Neural progenitor cell (in vitro differentiated cells): ENCODE measurements around the gene OAS1. TPM values are rescaled to one million over a fixed set of nuclear protein-coding genes. Genes with fewer than 3 reads are reported as not detected.

ENCODE experiments used
- DNase-seq: peaks from one replicate; pipeline ENCODE4 v3.0.0-alpha.2; 2016; ENCODE audit warnings: low spot score
- H2AFZ ChIP-seq: fragments of 200-600 bp; sonication (generic); replicated peaks from 2 replicates; pipeline ENCODE4 v1.6.1; 2016; ENCODE audit warnings: antibody characterized with exemption
- H3F3A ChIP-seq: fragments of 200-600 bp; sonication (generic); 2 replicates; pipeline ENCODE4 v1.6.1; 2016; ENCODE audit warnings: antibody characterized with exemption, low read depth
- H3K27ac ChIP-seq: fragments of 200-600 bp; sonication (generic); 2 replicates; pipeline ENCODE4 v1.5.1; 2016; ENCODE audit warnings: mild to moderate bottlenecking
- H3K27me3 ChIP-seq: fragments of 200-600 bp; sonication (generic); 2 replicates; pipeline ENCODE4 v1.6.1; 2016; ENCODE audit warnings: mild to moderate bottlenecking, moderate library complexity
- H3K36me3 ChIP-seq: fragments of 200-600 bp; sonication (generic); 2 replicates; pipeline ENCODE4 v1.5.1; 2016
- H3K4me1 ChIP-seq: fragments of 200-600 bp; sonication (generic); 2 replicates; pipeline ENCODE4 v1.6.1; 2016; ENCODE audit warnings: mixed run types
- H3K4me2 ChIP-seq: fragments of 200-600 bp; sonication (generic); 2 replicates; pipeline ENCODE4 v1.6.1; 2016
- H3K4me3 ChIP-seq: fragments of 200-600 bp; sonication (generic); 2 replicates; pipeline ENCODE4 v1.5.1; 2016
- H3K79me2 ChIP-seq: fragments of 200-600 bp; sonication (generic); 2 replicates; pipeline ENCODE4 v1.6.1; 2016; ENCODE audit warnings: low read depth
- H3K9ac ChIP-seq: fragments of 200-600 bp; sonication (generic); 2 replicates; pipeline ENCODE4 v1.6.1; 2016
- H3K9me3 ChIP-seq: fragments of 200-600 bp; sonication (generic); 2 replicates; pipeline ENCODE4 v1.5.1; 2016; ENCODE audit warnings: low read depth
- H4K20me1 ChIP-seq: fragments of 200-600 bp; sonication (generic); 2 replicates; pipeline ENCODE4 v1.6.1; 2016; ENCODE audit warnings: low read depth
- H3K27ac Mint-ChIP-seq: 3 replicates; pipeline ENCODE4 v1.8.0; 2021; ENCODE audit warnings: mixed read lengths
- H3K27me3 Mint-ChIP-seq: 2 replicates; pipeline ENCODE4 v1.8.0; 2022; ENCODE audit warnings: low read depth, mild to moderate bottlenecking, inconsistent platforms, moderate library complexity, mixed read lengths; ENCODE audit not compliant: insufficient read depth
- H3K36me3 Mint-ChIP-seq: 3 replicates; pipeline ENCODE4 v1.8.0; 2021; ENCODE audit warnings: mixed read lengths
- H3K4me1 Mint-ChIP-seq: 3 replicates; pipeline ENCODE4 v1.8.0; 2021; ENCODE audit warnings: mixed read lengths
- H3K4me3 Mint-ChIP-seq: 3 replicates; pipeline ENCODE4 v1.8.0; 2021; ENCODE audit warnings: mild to moderate bottlenecking, moderate library complexity, mixed read lengths
- H3K9me3 Mint-ChIP-seq: 3 replicates; pipeline ENCODE4 v1.8.0; 2020; ENCODE audit warnings: mixed read lengths
- CTCF ChIP-seq: fragments of 200-600 bp; sonication (generic); IDR thresholded peaks from 2 replicates; pipeline ENCODE4 v1.5.1; 2017; ENCODE audit warnings: antibody characterized with exemption, mild to moderate bottlenecking
- EZH2 ChIP-seq: fragments of 200-600 bp; sonication (generic); IDR thresholded peaks from 2 replicates; pipeline ENCODE4 v1.6.1; 2017; ENCODE audit warnings: antibody characterized with exemption, mild to moderate bottlenecking, moderate library complexity
- EZH2phosphoT487 ChIP-seq: fragments of 200-600 bp; sonication (generic); IDR thresholded peaks from 2 replicates; pipeline ENCODE4 v1.6.1; 2017; ENCODE audit warnings: antibody characterized with exemption
- total RNA-seq: library from RNA; depleted of rRNA; stranded (reverse); fragments of >200 nt; gene quantifications from 2 replicates; pipeline ENCODE4 v1.2.3, GENCODE V29; 2015; ENCODE audit warnings: low replicate concordance

The OAS1 gene
- total RNA-seq, 1 donor from 2014 or later, result not detected

DNA sequence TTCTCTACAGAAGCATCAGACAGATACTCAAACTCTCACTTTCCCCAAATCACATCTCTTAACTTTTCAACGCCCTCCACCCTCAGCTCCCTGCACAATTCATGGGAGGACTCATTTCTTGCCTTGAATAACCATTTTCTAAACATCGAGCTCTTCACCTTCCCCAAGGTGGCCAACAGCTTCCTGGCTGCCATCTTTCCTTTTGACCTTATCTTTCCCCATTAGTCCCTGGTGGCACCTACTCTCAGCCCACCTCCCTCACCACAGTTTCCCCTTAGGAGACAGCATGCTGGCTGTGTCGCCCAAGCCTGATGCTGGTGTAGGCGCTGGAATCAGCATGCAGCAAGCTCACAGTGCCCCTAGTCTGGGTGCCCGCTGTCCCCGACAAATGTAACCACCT is 8.4 kb upstream of the OAS1 start:
- no peaks in the 10 kb centered on the region for H3K36me3 Mint-ChIP-seq
- no peak overlapping the region for H3K9ac ChIP-seq
- no peaks in the 10 kb centered on the region for H3K9me3 ChIP-seq
- H3K79me2 ChIP-seq, result no peaks in the 10 kb centered on the region
- H3K27ac Mint-ChIP-seq, result no peak overlapping the region
- peaks cover 12% of the 10 kb centered on the region for H3K27me3 Mint-ChIP-seq
- H3K27me3 ChIP-seq, result no peaks in the 10 kb centered on the region
- no peaks in the 10 kb centered on the region for H3F3A ChIP-seq
- no peaks in the 10 kb centered on the region for H3K36me3 ChIP-seq
- H3K4me1 Mint-ChIP-seq, result no peaks in the 10 kb centered on the region
- DNase-seq, result no peak
- peaks cover 6% of the 10 kb centered on the region for H3K9me3 Mint-ChIP-seq
- no peak overlapping the region for H3K4me3 ChIP-seq
- no peaks in the 10 kb centered on the region for H3K4me1 ChIP-seq
- no peak overlapping the region for H3K27ac ChIP-seq
- H2AFZ ChIP-seq, result no peak overlapping the region
- no peak for TF ChIP-seq EZH2
- no peak for TF ChIP-seq CTCF
- no peak for TF ChIP-seq EZH2phosphoT487
- H3K4me3 Mint-ChIP-seq, result no peak overlapping the region
- no peaks in the 10 kb centered on the region for H4K20me1 ChIP-seq
- no peak overlapping the region for H3K4me2 ChIP-seq

DNA sequence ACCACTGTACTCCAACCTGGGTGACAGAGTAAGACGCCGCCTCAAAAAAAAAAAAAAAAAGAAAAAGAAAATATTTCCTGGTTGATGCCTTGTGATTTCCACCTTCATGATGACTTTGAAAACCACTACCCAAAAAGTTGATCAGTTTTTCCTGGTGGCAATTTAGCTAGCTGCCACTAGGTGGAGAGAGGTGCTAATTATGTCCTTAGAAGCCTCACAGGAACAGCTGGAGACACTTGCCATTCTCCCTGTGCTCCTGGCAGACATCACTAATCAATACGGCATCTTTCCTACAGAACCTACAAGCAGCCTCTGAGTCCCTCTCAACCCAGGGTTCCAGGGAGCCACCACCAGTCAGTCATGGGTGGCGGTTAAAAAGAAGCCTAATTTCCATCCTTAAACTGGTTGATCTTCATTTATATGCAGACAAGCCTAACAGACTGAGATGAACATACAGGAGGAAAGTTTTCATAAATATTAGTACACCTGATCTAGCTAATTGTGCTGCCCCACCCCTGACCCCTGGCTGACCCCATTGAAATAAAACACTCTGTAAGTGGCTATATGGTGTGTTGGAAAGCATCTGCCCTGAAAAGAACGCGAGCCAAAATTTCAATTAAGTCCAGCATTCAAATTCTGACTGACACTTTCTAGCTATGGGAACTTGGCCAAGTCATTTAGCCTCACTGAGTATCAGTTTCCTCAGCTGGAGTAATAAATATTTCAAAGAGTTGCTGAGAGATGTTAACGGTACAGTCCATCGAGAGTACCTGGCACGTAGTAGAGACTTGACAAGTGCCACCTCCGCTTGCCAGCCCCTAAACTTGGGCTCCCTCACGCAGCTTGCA is 6.2 kb upstream of the OAS1 start:
- peaks cover 15% of the 10 kb centered on the region for H3K27me3 Mint-ChIP-seq
- H3K4me1 Mint-ChIP-seq, result no peaks in the 10 kb centered on the region
- no peak overlapping the region for H3K4me2 ChIP-seq
- no peaks in the 10 kb centered on the region for H3K4me1 ChIP-seq
- H3K79me2 ChIP-seq, result no peaks in the 10 kb centered on the region
- H3K27ac Mint-ChIP-seq, result no peak overlapping the region
- TF ChIP-seq CTCF (peak; percentile 61), EZH2phosphoT487 (no peak), EZH2 (no peak)
- no peaks in the 10 kb centered on the region for H3K9me3 ChIP-seq
- peak; percentile 45 for DNase-seq
- no peak overlapping the region for H3K4me3 ChIP-seq
- H3K36me3 ChIP-seq, result no peaks in the 10 kb centered on the region
- peaks cover 10% of the 10 kb centered on the region for H3K9me3 Mint-ChIP-seq
- no peaks in the 10 kb centered on the region for H3F3A ChIP-seq
- no peak overlapping the region for H3K9ac ChIP-seq
- H4K20me1 ChIP-seq, result no peaks in the 10 kb centered on the region
- H3K27me3 ChIP-seq, result no peaks in the 10 kb centered on the region
- no peak overlapping the region for H2AFZ ChIP-seq
- no peak overlapping the region for H3K27ac ChIP-seq
- H3K4me3 Mint-ChIP-seq, result no peak overlapping the region
- no peaks in the 10 kb centered on the region for H3K36me3 Mint-ChIP-seq

- Mint-ChIP-seq H3K27me3 (peaks cover 18% of the 10 kb centered on the region), H3K4me1 (no peaks in the 10 kb centered on the region), H3K4me3 (no peak overlapping the region), H3K36me3 (no peaks in the 10 kb centered on the region), H3K9me3 (peaks cover 10% of the 10 kb centered on the region), H3K27ac (no peak overlapping the region)
- Histone ChIP-seq H3K4me2 (no peak overlapping the region), H3K4me1 (no peaks in the 10 kb centered on the region), H3K27me3 (no peaks in the 10 kb centered on the region), H2AFZ (no peak overlapping the region), H3K4me3 (no peak overlapping the region), H3K27ac (no peak overlapping the region), H3K79me2 (no peaks in the 10 kb centered on the region), H3K9me3 (no peaks in the 10 kb centered on the region), H3K36me3 (no peaks in the 10 kb centered on the region), H3F3A (no peaks in the 10 kb centered on the region), H4K20me1 (no peaks in the 10 kb centered on the region), H3K9ac (no peak overlapping the region)
- no peak for DNase-seq
- no peak for TF ChIP-seq CTCF
- TF ChIP-seq EZH2, result no peak
- no peak for TF ChIP-seq EZH2phosphoT487
These were observed 5.5 kb upstream of the OAS1 start for GRCh38 chr12:112901271-112901670.
